SW 1271 (cell line): ENCODE results near the gene SPDYE16.
"Not testable (repeated sequence)": the region's sequence is repeated elsewhere in the genome, so short reads cannot be mapped to it uniquely, and the experiment has no call there.

ENCODE experiments used
- DNase-seq, 2 experiments: peaks; one replicate each; lab custom pipeline; 2025; lab: John Stamatoyannopoulos, UW

The SPDYE16 gene

GRCh38 chr7:76504351-76505167 lies 38.5 kb downstream of the SPDYE16 start:
- not testable (repeated sequence) for DNase-seq

- not testable (repeated sequence) for DNase-seq
Measured at GRCh38 chr7:76503244-76503643, 39.9 kb downstream of the SPDYE16 start.

- DNase-seq: not testable (repeated sequence)
Measured at GRCh38 chr7:76502836-76503235, 40.3 kb downstream of the SPDYE16 start.

- DNase-seq: not testable (repeated sequence)
Measured at GRCh38 chr7:76502224-76502623, 40.9 kb downstream of the SPDYE16 start.

- DNase-seq: not testable (repeated sequence)
Measured at GRCh38 chr7:76499924-76500241, 43.2 kb downstream of the SPDYE16 start.

- not testable (repeated sequence) for DNase-seq
Measured at GRCh38 chr7:76499201-76499923, 43.7 kb downstream of the SPDYE16 start.

GRCh38 chr7:76498583-76499200 lies 44.4 kb downstream of the SPDYE16 start:
- DNase-seq: not testable (repeated sequence)

GRCh38 chr7:76497918-76498582 lies 45.0 kb downstream of the SPDYE16 start:
- not testable (repeated sequence) for DNase-seq

- not testable (repeated sequence) for DNase-seq
Measured at GRCh38 chr7:76495717-76496116, 47.4 kb downstream of the SPDYE16 start.

GRCh38 chr7:76492139-76492538 lies 51.0 kb downstream of the SPDYE16 start:
- not testable (repeated sequence) for DNase-seq

GRCh38 chr7:76487969-76488368 lies 55.1 kb downstream of the SPDYE16 start:
- not testable (repeated sequence) for DNase-seq

- DNase-seq: not testable (repeated sequence)
Measured at GRCh38 chr7:76486618-76487017, 56.5 kb downstream of the SPDYE16 start.

- DNase-seq: not testable (repeated sequence)
Measured at GRCh38 chr7:76485822-76486610, 57.1 kb downstream of the SPDYE16 start.

GRCh38 chr7:76484456-76484855 lies 58.6 kb downstream of the SPDYE16 start:
- not testable (repeated sequence) for DNase-seq

- DNase-seq: not testable (repeated sequence)
Measured at GRCh38 chr7:76483081-76483480, 60.0 kb downstream of the SPDYE16 start.

- DNase-seq: not testable (repeated sequence)
Measured at GRCh38 chr7:76482660-76483059, 60.4 kb downstream of the SPDYE16 start.
